Endothelial cell (in vitro differentiated cells): ENCODE measurements around the gene DLG1. TPM values are rescaled to one million over a fixed set of nuclear protein-coding genes. Genes with fewer than 3 reads are reported as not detected.

Source experiments
- DNase-seq: peaks from one replicate; pipeline ENCODE4 v3.0.0; 2021; ENCODE audit warnings: low spot score
- H3K27ac Mint-ChIP-seq: one replicate; pipeline ENCODE4 v1.8.0; 2021; ENCODE audit warnings: mixed read lengths, inconsistent platforms; ENCODE audit not compliant: unreplicated experiment
- H3K27me3 Mint-ChIP-seq: one replicate; pipeline ENCODE4 v1.8.0; 2021; ENCODE audit warnings: mild to moderate bottlenecking, moderate library complexity, mixed read lengths, inconsistent platforms; ENCODE audit not compliant: unreplicated experiment
- H3K36me3 Mint-ChIP-seq: one replicate; pipeline ENCODE4 v1.8.0; 2021; ENCODE audit warnings: mild to moderate bottlenecking, low read depth, mixed read lengths, inconsistent platforms; ENCODE audit not compliant: unreplicated experiment
- H3K4me1 Mint-ChIP-seq: one replicate; pipeline ENCODE4 v1.8.0; 2021; ENCODE audit warnings: mild to moderate bottlenecking, mixed read lengths, inconsistent platforms; ENCODE audit not compliant: unreplicated experiment
- H3K4me3 Mint-ChIP-seq: one replicate; pipeline ENCODE4 v1.8.0; 2021; ENCODE audit warnings: mild to moderate bottlenecking, mixed read lengths, inconsistent platforms; ENCODE audit not compliant: unreplicated experiment
- H3K9me3 Mint-ChIP-seq: one replicate; pipeline ENCODE4 v1.8.0; 2021; ENCODE audit warnings: mixed read lengths, inconsistent platforms; ENCODE audit not compliant: unreplicated experiment
- total RNA-seq: library from RNA; stranded (reverse); fragmentation: NEBNext Ultra II Directional; extraction: Animal tissue kit (Norgen Biotek cat#: 25700); gene quantifications from one replicate; pipeline ENCODE4 v1.2.1, GENCODE V29; 2021; ENCODE audit not compliant: unreplicated experiment
- TF ChIP-seq, protein P1 (sequence below): fragments of 200-600 bp; sonication (generic); IDR thresholded peaks from one replicate; pipeline ENCODE4 v1.5.0; 2021; ENCODE audit warnings: antibody characterized with exemption; ENCODE audit not compliant: unreplicated experiment

The DLG1 gene
- total RNA-seq, 1 donor from 2014 or later, result 75.5 TPM

DNA sequence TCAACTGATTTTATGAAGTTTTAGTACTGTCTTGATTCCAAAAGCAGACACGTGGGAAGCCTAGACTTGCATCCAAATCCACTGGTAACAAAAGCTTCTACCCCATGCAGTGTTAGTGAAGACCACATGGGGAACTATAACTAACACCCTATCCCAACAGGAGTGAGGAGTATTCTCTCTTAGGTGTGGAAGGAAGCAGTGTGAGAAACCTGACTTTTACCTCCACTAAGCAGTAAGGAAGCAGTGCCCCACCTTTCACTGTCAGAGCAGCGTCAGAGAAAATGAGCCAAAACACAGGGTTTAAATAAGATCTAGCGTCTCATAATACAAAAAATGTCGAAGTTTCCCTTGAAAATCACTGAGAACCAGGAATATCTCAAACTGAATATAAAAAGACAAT, 60.5 kb downstream of the DLG1 start:
- no peak for DNase-seq
- TF ChIP-seq, protein P1, sequence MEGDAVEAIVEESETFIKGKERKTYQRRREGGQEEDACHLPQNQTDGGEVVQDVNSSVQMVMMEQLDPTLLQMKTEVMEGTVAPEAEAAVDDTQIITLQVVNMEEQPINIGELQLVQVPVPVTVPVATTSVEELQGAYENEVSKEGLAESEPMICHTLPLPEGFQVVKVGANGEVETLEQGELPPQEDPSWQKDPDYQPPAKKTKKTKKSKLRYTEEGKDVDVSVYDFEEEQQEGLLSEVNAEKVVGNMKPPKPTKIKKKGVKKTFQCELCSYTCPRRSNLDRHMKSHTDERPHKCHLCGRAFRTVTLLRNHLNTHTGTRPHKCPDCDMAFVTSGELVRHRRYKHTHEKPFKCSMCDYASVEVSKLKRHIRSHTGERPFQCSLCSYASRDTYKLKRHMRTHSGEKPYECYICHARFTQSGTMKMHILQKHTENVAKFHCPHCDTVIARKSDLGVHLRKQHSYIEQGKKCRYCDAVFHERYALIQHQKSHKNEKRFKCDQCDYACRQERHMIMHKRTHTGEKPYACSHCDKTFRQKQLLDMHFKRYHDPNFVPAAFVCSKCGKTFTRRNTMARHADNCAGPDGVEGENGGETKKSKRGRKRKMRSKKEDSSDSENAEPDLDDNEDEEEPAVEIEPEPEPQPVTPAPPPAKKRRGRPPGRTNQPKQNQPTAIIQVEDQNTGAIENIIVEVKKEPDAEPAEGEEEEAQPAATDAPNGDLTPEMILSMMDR, result no peak
- H3K4me1 Mint-ChIP-seq, result peaks cover 11% of the 10 kb centered on the region
- H3K4me3 Mint-ChIP-seq, result no peak overlapping the region
- peaks cover 39% of the 10 kb centered on the region for H3K36me3 Mint-ChIP-seq
- H3K27ac Mint-ChIP-seq, result no peak overlapping the region
- no peaks in the 10 kb centered on the region for H3K27me3 Mint-ChIP-seq
- no peaks in the 10 kb centered on the region for H3K9me3 Mint-ChIP-seq

DNA sequence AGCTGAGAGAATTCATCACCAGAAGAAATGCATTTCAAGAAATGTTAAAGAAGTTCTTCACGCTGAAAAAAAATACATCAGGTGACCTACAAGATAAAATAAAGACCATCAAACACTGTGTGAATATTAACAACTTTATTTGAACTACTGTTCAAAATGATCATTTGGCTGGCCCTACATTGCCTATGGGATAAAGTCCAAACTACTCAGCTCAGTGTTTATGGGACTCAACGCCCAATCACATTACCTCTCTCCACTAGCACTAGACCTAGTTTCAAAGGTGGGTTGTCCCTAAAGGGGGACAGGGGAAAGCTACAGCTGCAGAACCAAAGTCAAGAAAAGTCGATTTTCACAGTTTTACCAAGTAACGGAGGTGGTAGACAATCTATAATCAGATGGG, 62.0 kb downstream of the DLG1 start:
- H3K27me3 Mint-ChIP-seq, result no peaks in the 10 kb centered on the region
- no peak overlapping the region for H3K4me3 Mint-ChIP-seq
- TF ChIP-seq, protein P1, result no peak
- no peaks in the 10 kb centered on the region for H3K9me3 Mint-ChIP-seq
- H3K27ac Mint-ChIP-seq, result no peak overlapping the region
- H3K36me3 Mint-ChIP-seq, result peaks cover 25% of the 10 kb centered on the region
- H3K4me1 Mint-ChIP-seq, result peaks cover 11% of the 10 kb centered on the region
- DNase-seq, result no peak

DNA sequence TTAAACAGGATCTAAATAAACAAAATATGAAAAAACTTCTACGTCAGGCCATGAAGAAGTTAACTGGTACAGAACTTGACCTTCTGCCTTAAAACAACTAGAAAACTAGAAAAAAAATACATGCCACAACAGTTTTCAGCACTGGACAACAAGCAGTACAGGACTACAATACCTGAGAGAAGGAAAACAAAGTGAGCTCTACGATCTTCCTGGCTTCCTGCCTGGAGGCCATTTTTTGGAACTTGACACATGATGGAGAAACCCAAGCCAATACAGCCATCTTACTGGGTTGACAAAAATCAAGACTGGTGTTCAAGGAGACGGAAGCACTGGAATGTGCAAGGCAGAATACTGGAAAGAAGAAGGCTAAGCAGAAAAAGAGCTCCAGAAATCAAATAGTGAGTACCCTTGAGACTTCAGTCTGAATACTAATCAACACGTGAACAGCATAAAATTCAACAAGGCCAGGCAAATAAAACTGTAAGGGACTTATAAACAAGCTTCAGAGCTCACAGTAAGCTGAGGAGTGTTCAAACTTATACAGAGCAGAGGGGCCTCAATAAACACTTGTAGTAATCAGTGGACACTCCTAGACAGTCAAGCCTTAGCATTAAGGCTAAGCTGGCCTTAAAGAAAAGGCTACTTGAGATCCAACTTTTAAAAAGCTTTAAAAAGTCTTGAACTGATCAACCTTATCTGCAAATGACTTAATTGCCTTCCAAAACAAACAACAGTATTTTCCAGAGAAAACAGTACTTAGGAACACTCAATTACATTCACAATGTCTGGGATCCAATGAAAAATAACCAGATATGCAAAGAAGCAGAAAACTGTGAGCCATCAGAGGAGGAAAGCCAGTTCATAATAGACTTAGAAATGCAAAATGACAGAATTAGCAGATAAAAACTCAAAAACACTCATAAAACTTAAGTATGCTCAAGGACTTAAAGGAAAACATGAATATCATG, 63.2 kb downstream of the DLG1 start:
- Mint-ChIP-seq H3K9me3 (no peaks in the 10 kb centered on the region), H3K27me3 (no peaks in the 10 kb centered on the region), H3K4me1 (peaks cover 9% of the 10 kb centered on the region), H3K27ac (no peak overlapping the region), H3K36me3 (peaks cover 17% of the 10 kb centered on the region), H3K4me3 (peak overlapping the region; percentile 21)
- DNase-seq, result no peak
- TF ChIP-seq, protein P1, result no peak

DNA sequence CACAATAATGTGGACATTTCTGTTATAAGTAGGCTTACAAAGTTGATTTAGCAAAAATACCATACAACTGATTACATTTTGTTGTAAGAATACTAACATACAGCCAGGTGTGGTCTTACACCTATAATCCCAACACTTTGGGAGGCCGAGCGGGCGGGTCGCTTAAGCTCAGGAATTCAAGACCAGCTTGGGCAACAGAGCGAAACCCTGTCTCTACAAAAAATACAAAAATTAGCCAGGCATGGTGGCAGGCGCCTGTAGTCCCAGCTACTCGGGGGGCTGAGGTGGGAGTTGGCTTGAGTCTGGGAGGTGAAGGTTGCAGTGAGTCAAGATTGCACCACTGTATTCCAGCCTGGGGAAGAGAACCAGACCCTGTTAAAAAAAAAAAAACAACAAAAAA, 67.1 kb downstream of the DLG1 start:
- Mint-ChIP-seq H3K27ac (no peak overlapping the region), H3K4me3 (no peak overlapping the region), H3K9me3 (no peaks in the 10 kb centered on the region), H3K27me3 (no peaks in the 10 kb centered on the region), H3K4me1 (peaks cover 4% of the 10 kb centered on the region), H3K36me3 (peaks cover 15% of the 10 kb centered on the region)
- TF ChIP-seq, protein P1, result no peak
- no peak for DNase-seq

DNA sequence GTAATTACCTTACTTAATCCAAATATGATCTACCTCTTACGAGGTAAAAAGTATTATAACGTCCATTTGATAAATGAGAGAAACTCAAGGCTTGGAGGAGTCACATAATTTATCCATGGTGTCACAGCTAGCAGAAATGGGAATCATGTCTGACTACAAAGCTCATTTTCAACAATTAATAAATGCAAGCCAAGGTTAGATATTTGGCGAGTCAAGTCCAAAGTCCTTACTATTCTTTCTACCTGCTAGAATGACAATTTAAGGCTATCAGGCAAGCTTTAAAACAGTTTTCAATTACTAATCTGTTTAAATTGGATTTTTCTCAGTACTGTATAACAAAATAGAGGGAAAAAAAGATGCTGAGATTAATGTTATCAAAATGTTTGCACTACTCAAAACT, 68.6 kb downstream of the DLG1 start:
- Mint-ChIP-seq H3K27ac (no peak overlapping the region), H3K9me3 (no peaks in the 10 kb centered on the region), H3K4me3 (no peak overlapping the region), H3K36me3 (peaks cover 3% of the 10 kb centered on the region), H3K4me1 (peaks cover under 1% of the 10 kb centered on the region), H3K27me3 (no peaks in the 10 kb centered on the region)
- DNase-seq, result no peak
- TF ChIP-seq, protein P1, result no peak
